Activated T-helper 9 cell treated with anti-CD3 and anti-CD28 coated beads, Interleukin-2, amount 50 U/mL, for 16 hours (primary cell): Measurements from ENCODE around the gene CWC22.
A peak's percentile ranks its signal among the peaks of the same experiment; 100 is the strongest.
"Not testable (repeated sequence)": the region's sequence is repeated elsewhere in the genome, so short reads cannot be mapped to it uniquely, and the experiment has no call there.

Experiments
- DNase-seq: peaks from one replicate; pipeline ENCODE4 v3.0.0-alpha.2; 2020; ENCODE audit warnings: low read depth

CWC22 gene

DNA sequence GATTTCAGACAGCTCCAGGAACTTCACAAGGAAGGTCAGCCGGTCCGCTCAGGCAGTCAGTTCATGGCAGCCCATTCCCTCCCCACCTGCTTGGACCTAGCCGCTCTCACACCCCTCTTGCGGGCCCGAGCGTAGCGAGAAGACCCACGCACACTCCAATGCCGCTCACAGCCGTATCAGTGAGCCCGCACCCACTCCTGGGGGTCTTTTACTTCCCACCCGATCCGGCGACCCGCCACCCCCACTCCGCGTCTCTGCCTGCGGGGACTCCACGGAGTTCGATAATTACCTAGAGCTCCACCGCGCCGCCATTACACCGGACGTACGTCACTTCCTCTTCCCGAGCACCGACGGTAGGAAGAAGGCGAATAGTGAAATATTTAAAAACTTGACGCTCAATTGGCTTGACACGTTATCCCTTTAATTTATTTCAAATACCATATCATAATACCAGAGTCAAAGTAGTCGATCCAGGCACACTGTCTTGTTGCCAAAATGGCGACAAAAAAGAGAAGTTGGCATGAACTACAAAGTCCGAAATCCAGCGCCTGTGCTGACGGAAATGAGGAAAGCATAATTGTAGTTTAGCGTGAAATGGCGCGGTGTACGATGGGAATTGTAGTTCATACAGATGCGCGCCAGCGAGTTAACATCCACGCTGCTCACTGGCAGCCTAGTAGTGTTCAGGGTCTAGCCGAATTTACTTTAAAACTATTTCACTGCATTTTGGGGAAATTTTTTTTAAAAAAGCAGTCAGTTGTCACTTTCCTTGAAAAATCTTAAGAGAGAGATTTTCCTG is at the start of gene CWC22:
Gene CWC22, minus strand, starts transcription at position 517 of the 799 bp plus-strand sequence. CDS start 13,956 bp downstream, outside the sequence.
- DNase-seq, result peak; percentile 72

DNA sequence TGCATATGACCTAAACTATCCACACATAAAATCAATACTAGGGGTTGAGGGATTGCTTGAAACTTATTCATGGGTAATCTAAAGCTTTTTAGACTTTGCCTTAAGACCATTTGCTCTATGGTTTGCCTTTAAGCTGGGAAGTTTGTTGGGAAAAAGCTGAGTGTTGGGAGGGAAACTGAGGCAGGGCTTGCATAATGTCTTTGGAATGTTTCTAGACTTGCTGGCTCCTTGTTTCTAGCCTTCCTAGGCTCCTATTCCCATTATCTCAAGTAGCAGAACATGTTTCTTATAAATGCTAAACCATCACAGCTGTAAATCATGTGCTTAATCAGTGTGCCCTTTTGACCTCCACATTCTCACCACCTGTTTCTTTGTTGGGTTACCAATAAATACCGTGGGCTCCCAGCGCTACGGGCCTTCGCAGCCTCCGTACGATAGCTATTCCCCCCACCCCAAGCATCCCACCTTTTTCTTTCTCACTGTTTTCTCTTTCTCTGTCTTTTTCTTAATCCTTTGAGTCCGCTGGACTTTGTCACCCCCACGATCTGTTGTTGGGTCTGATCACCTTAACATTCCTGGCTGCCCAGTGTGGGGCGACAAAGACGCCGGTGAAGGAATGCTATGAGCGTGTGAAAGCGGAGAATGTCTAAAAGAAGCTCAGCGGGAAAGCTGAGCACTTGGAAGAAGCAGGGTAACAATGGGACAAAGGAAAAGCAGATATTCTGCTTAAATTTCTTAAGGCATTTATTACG is 49.4 kb upstream of the CWC22 start:
- DNase-seq, result no peak

DNA sequence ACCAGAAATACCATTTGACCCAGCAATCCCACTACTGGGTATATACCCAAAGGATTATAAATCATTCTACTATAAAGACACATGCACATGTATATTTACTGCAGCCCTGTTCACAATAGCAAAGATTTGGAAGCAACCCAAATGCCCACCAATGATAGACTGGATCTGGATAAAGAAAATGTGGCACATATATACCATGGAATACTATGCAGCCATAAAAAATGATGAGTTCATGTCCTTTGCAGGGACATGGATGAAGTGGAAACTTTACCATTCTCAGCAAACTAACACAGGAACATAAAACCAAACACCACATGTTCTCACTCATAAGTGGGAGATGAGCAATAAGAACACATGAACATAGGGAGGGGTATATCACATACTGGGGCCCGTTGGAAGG is 47.5 kb upstream of the CWC22 start:
- DNase-seq, result not testable (repeated sequence)

DNA sequence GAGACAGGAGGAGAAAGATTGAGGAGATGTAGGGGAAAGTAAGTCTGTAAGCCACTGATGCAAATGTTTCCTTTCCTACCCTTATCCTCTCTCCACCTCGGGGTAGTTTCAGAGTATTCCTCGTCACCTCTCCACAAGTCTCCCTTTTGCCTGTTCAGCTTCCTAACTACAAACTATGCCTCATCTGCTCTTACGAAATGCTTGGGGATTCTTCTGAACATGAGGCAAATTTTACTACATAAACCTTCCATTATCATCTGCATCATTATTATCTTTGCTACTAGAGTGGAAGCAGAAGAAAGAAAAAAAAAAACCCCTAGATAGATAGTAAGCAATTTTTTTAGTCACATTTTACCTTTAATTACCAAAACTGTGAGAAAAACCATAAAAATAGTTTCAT is 43.1 kb upstream of the CWC22 start:
- DNase-seq, result no peak

DNA sequence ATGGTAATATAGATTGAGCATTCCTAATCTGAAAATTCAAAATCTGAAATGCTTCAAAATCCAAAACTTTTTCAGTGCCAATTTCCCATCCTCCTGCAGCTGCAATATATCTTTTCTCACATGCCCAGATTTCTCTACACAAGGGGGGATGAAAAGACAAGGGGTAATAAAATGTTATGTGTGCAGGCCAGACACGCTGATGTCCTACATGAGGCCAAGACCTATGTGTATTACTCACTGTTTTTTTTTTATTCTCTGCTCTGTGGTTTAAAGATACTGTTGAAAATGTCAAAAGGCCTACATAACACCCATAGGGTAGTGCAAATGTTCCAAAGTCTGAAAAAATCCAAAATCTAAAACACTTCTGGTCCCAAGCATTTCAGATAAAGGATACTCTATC is 41.2 kb upstream of the CWC22 start:
- no peak for DNase-seq

DNA sequence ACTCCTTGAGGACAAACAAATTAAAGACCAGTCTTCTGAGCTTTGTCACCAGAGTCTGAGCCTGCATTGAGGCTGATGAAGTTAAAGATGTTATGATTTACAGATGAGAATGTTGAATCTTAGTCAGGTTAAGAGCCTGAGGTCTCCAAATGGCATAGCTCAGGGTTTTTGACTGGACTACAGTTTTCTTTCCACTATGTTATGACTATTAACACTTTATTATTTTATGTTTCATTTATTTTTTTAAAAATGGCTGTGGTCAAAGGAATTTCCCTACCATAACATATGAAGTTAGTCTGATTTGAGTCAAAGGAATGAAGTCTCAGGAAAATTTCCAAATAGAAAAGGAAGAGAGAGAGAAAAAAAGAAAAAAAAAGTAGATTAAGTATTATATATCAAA is 39.7 kb upstream of the CWC22 start:
- DNase-seq, result no peak

DNA sequence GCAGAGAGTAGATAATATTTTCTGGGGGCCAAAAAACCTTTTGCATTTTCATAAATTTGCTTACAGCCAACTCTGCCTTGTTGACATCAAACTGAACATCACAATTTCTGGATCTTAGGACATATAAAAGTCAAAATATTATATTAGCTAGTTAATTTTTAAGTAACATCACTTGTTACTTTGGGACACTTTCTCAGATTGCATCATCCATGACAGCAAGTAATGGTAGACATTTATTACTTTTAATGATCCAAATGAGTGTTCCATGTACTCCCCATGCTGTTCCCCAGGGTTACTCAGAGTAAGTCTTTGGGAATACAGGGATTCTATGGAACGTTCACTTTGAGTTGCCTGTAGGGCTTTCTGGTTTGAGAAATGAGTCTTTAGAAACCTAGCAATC is 39.1 kb upstream of the CWC22 start:
- DNase-seq, result no peak

DNA sequence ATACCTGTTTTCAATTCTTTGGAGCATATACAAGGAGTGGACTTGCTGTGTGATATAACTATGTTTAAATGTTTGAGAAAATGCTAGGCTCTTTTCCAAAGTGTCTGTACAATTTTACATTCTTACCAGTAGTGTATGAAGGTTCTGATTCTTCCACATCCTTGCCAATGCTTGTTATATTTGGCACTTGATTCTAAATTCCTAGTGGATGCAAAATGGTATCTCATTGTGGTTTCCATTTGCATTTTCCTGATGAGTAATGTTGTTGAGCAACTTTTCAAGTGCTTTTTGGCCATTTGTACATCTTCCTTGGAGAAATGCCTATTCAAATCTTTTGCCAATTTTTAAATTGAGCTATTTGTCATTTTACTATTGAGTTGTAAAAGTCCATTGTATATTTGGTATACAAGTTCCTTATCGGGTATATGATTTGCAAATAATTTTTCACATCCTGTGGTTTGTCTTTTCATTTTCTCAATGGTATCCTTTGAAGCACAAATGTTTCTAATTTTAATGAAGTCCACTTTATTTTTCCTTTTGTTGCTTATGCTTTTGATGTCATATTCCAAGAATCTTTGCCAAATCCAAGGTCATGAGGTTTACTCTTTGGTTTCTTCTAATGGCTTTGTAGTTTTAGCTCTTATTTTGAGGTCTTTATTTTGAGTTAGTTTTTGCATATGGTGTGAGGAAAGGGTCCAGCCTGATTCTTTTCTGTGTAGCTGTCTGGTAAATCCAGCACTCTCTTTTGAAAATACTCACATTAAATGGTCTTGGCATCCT is 33.2 kb upstream of the CWC22 start:
- no peak for DNase-seq

DNA sequence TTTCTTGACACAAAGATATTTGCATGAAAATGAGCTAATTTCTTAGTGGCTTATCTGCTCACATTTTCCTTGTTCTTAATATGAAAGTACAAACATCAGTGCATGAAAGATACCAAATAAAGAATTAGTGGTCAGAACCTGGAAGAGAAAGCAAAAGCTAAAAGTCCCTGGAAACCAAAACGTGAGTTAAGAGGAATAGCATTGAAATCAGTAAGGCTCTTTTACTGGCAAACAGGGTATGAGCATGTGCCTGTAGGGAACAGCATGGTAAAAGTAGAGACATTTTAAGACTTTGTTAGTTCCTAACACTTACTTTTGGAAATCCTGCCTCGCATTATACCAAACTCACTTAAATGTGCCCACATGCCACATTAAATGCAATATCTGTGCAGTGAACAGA is 31.9 kb upstream of the CWC22 start:
- no peak for DNase-seq

DNA sequence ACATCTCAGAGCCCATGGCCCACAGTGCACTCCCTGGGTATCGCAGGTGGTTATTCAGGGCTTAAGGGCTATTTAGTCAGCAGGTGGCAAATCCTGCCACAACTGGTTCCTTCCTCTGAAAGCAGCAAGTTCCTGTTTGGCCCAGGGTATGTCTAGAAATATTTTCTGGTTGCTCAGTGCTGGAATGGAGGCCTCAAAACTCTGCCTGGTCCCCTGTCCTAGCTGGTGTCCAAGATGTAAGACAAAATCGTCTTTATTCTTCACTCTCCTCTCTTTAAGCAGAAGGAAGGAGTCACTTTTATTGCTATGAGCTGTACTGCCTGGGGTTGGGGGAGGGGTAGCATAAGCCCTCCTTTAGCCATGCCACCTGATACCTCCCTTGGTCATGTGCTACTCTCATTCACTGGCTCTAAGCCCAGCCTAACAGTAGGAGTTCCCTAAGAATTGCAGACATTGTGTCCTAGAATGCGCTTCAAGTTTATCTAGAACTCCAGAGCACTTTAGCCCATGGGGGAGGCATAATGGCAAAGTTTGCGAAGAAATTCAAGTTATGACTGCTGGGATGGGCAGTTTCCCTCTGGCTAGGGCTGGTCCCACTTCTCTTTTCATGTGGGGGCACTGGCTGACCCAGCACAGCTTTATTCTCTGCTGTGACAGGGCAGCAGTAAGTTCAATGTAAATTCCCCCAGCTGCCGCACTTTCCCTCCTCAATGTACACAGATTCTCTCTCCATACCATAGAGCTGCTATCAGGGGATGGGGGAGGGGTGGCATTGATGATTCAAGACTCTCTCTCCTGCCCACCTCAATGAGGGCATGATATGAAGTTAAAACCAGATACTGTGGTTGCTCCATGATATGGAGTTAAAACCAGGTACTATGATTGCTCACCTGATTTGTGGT is 27.1 kb upstream of the CWC22 start:
- DNase-seq, result no peak

DNA sequence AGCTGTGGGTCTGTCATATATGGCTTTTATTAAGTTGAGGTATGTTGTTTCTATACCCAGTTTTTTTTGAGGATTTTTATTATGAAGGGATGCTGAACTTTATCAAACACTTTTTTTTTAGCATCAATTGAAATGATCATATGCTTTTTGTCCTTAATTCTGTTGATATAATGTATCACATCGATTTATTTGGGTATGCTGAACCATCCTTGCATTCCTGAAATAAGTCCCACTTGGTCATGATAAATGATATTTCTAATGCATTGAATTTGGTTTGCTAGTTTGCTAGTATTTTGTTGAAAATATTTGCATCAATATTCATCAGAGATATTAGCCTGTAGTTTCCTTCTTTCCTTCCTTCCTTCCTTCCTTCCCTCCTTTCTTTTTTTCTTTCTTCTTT is 22.5 kb upstream of the CWC22 start:
- no peak for DNase-seq

DNA sequence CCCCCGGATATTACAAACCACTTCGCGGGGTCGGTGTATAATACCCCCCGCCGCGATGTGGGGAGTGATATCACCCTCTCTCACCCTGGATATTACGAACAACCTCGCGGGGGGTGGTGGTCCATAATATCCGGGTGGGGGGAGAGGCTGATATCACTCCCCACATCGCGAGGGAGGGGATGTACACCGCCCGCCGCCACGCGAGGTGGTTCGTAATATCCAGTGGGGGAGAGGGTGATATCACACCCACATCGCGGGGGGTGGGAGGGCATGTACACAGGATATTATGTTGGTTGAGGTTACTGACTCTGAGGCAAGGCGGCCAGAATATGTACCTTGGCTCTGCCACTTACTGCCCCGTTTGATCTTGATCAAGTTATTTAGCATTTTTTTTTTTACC is 14.8 kb upstream of the CWC22 start:
- DNase-seq, result no peak

DNA sequence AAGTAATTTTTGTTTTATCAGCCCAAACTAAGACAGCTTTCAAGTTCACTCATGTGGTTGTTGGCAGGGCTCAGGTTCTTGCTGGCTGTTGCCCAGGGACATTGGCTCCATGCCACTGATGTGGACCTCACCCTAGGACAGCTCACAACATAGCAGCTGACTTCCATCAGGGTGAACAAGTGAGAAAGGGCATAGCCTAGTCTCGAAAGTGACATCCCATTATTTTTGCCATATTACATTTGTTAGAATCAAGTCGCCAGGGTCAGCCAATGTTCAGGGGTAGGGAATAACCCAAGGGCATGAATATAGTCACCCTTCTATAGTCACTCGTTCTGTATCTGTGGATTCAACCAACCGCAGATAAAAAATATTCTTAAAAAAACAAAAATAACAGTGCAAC is 10.7 kb upstream of the CWC22 start:
- DNase-seq, result no peak

DNA sequence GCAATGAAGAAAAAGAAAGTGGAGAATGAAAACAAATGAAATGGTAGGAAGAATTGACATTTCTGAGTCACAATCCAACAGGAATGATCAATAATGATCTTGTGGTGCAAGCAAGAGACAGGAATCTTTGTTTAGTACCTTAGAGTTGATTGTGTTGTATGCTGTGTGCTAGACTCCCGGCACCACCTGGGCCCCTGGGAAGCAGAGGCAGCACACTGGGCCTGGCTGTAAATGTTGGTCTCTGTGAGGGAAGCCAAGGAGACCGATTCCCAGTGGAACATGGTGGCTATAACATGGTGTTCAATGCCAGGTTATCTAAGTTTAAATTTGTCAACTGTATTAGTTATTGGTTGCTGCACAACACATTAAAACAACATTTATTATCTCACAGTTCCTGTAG is 9.8 kb upstream of the CWC22 start:
- no peak for DNase-seq

DNA sequence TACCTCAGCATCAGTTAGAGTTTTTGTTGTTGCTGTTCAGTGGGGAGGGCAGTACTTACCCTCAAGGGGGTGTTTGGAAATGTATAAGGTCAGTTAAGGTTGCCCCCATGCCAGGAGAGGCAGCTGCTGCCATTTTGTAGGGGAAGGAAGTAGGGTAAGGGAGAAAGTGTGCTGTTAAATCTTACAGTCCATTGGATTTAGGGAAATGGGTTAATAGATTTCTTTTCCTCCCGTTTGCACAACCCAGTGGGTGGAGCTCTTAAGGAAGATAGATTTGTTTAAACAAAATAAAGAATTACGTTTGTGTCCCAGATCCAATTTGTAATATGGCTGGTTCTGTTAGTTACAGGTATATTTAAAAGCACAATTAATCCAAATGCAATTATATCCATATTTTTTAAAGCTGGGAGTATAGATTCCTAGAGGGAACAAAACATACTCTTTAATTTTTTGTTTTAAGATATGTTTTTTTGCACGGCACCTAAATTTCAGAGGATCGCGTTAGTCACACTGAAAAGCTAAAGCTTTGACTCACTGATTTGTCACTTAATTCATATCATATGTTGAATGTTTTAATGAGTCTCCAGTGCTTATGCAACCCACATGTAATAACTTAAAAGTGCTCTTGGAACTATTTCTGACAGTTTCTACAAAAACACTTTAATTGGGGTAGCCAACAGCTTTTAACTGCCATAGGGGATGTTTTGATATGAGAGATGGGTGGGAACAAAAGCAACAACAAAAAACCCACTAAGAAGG is 9.0 kb upstream of the CWC22 start:
- DNase-seq, result no peak

DNA sequence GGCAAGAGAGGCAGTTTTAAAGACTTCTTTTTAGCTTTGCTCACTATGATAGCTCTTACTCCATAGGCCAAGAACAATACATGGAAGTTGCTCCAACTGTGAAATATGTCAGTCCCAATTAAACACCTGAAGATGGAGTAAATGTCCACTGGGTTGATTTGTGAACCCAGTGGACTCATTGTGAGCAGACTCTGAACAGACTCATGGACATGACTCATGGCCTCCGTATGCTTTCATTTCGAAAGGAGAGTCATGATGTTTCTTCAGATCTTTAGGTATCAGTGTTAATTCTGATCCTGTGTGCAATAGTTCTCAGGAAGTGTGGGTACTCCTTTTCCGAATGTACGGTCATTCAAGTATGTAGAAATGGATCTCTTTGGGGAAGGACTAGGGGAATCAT is 5.4 kb upstream of the CWC22 start:
- no peak for DNase-seq

DNA sequence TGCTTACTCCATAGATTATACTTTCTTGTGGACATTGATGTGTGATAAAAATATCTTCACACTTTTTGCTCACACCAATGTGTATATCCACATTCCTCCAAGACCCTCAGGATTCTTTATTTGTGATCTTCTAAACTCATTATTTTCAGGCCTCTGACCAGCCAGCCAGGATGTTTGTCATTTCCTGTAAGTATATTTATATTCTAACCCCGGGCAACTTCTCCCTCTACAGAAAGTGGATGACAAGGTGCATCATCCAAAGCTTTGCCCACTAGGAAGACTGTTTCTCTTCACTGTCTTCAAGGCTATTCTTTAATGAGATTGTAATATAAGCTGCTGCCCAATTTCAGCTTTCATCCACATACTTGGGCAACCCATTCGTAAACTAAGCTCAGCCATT is 3.6 kb upstream of the CWC22 start:
- DNase-seq, result no peak

DNA sequence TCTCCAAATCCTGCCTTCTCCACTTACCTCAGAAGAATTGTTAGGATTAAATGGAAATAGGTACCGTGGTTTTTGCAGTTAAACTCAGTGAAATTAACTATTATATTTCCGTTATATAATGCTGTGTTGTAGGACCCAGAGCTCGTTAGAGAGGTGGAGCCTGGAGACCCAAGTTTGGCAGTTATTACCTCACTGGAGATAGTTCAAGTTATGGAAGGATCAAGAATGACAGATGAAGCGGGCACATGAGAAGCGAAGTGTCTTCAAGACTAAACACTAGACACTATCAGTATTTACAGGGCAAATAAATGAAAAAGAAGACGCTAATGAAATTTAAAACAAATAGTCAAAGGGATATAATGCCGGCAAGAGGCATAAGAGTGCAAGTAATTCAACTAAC is 866 bp downstream of the CWC22 start:
- DNase-seq, result no peak

DNA sequence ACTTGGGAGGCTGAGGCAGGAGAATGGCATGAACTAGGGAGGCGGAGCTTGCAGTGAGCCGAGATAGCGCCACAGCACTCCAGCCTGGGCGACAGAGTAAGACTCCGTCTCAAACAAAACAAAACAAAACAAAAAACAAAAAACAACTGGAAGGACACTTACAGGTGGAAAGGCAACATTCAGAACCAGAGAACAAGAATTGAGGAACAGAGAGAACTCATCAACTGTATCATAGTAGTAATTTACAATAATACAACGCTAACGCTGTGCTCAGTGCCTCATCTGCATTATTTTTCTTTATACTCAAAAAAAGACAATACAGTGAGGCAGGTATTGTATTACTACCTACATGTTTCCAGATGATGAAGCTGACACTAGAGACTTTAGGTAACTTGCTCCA is 1.6 kb downstream of the CWC22 start:
- not testable (repeated sequence) for DNase-seq

DNA sequence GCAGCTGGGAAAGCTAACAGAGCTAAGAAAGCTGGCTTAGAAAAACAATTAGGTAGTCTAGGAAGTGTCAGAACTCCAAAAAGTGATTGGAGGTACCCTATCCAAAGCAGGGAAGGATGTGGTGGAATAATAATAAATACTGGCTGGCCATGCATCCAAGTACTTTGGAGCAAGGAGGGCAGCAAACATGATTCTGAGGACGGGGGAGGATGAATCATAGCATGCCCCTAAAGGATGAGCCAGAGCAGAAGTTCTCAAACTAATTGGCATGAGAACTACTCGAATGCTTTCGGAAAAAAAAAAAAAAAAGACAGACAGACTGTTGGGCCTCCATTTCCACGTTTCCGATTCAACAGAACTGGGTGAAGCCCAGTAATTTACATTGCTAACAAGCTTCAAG is 2.4 kb downstream of the CWC22 start:
- DNase-seq, result no peak

DNA sequence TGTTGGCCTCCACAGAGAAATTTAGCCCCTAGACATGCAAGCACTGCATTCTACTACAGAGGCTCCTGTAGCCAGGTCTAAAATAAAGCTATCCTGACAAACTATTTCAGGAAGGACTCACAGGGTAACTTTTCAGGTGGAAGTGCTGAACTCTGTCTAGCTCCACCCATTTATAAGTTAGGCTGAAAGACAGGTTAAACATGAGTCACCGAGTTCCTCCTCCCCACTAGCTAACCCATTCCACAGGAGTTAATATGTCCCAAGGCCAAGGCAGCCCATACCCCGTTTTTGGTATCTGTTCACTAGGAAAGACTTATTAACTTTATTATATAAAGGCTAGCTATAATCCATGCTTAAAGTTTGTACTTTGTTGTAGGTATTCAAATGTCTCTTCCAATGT is 3.5 kb downstream of the CWC22 start:
- no peak for DNase-seq
